ENCODE data around the gene SERPINA4. TPM values are rescaled to one million over a fixed set of nuclear protein-coding genes. Genes with fewer than 3 reads are reported as not detected.

Gene SERPINA4
- total and polyA plus RNA-seq, 2 experiments from 2014 or later = not detected

DNA sequence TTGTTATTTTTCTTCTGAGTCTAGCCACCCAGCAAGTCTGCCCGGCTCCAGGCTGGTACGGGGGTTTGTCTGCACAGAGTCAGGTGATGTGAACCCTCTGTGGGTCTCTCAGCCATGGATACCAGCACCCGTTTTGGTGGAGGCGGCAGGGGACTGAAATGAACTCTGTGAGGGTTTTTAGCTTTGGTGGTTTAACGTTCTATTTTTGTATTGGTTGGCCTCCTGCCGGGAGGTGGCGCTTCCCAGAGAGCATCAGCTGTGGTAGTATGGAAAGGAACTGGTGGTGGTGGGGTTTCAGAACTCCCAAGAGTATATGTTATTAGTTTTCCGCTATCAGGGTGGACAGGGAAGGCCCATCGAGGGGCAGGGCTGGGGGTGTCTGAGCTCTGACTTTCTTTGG is 5.3 kb upstream of the SERPINA4 start:
- H3K27me3 Mint-ChIP-seq (ENCODE audit: insufficient read depth, low read depth, poor library complexity) = peaks cover 5% of the 10 kb centered on the region

More for the DNA sequence above, 5.3 kb upstream of the SERPINA4 start:
- DNase-seq (ENCODE audit: low spot score) (no peak), ATAC-seq (no peak)
- H3K27me3 ChIP-seq (ENCODE audit: insufficient read depth) = no peaks in the 10 kb centered on the region
- H2AFZ ChIP-seq = no peak overlapping the region
- TF ChIP-seq EZH2phosphoT487 (IDR thresholded peaks at IDR 0.05; ENCODE audit: unreplicated experiment) (no peak), CREB1 (CRISPR knock-in tag; IDR thresholded peaks at IDR 0.05; ENCODE audit: low read depth) (no peak), CTCF (conservative IDR thresholded peaks at IDR 0.05; ENCODE audit: low read depth in 2 of 2) (no peak), JUNB (IDR thresholded peaks at IDR 0.05; ENCODE audit: unreplicated experiment) (no peak), ZNF331 (CRISPR knock-in tag; IDR thresholded peaks at IDR 0.05; ENCODE audit: low read depth) (no peak), NANOG (IDR thresholded peaks at IDR 0.05; ENCODE audit: borderline replicate concordance) (no peak), ZNF114 (CRISPR knock-in tag; IDR thresholded peaks at IDR 0.05) (no peak), REST (IDR thresholded peaks at IDR 0.05; ENCODE audit: unreplicated experiment) (no peak)
- TF ChIP-seq, protein P1, sequence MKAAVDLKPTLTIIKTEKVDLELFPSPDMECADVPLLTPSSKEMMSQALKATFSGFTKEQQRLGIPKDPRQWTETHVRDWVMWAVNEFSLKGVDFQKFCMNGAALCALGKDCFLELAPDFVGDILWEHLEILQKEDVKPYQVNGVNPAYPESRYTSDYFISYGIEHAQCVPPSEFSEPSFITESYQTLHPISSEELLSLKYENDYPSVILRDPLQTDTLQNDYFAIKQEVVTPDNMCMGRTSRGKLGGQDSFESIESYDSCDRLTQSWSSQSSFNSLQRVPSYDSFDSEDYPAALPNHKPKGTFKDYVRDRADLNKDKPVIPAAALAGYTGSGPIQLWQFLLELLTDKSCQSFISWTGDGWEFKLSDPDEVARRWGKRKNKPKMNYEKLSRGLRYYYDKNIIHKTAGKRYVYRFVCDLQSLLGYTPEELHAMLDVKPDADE (IDR thresholded peaks at IDR 0.05) = no peak
- H3F3A ChIP-seq (replicated peaks; ENCODE audit: low read depth) = no peaks in the 10 kb centered on the region
- H3K27ac ChIP-seq (ENCODE audit: low read depth) = no peak overlapping the region
- H3K4me1 ChIP-seq (ENCODE audit: insufficient read depth) = no peaks in the 10 kb centered on the region
- H4K20me1 ChIP-seq (replicated peaks; ENCODE audit: insufficient read depth) = no peaks in the 10 kb centered on the region
- no peaks in the 10 kb centered on the region for H3K79me2 ChIP-seq (replicated peaks; ENCODE audit: insufficient read depth)
- no peak overlapping the region for H3K4me3 ChIP-seq
- no peaks in the 10 kb centered on the region for H3K4me1 Mint-ChIP-seq
- no peak overlapping the region for H3K27ac Mint-ChIP-seq
- H3K4me3 Mint-ChIP-seq = no peak overlapping the region
- no peak overlapping the region for H3K4me2 ChIP-seq
- peaks cover 19% of the 10 kb centered on the region; the same call in 2 of the 3 replicates for H3K9me3 Mint-ChIP-seq
- H3K9me2 ChIP-seq (ENCODE audit: insufficient read depth) = no peaks in the 10 kb centered on the region
- no peaks in the 10 kb centered on the region for H3K36me3 ChIP-seq (ENCODE audit: insufficient read depth)
- H3K36me3 Mint-ChIP-seq (ENCODE audit: low read depth) = no peaks in the 10 kb centered on the region

Measured in GM23338 (cell line).